Mucosa of rectum (tissue), 2 donors: ENCODE results near the gene ROR2.

Experiments used
- H3K27ac ChIP-seq, 2 donors: one replicate each; pipeline ENCODE4 v1.7.0; 2013; ENCODE audit warnings: inconsistent platforms in 2 of 2, low read depth in 2 of 2, low read length in 2 of 2
- H3K27me3 ChIP-seq, 2 donors: one replicate each; pipeline ENCODE4 v1.7.0; 2013; ENCODE audit warnings: low read length in 2 of 2; ENCODE audit not compliant: control insufficient read depth in 2 of 2, insufficient read depth in 2 of 2
- H3K36me3 ChIP-seq, 2 donors: one replicate each; pipeline ENCODE4 v1.7.0; 2013; ENCODE audit warnings: low read length in 2 of 2; ENCODE audit not compliant: control insufficient read depth in 2 of 2, insufficient read depth in 2 of 2
- H3K4me1 ChIP-seq, 2 donors: one replicate each; pipeline ENCODE4 v1.7.0; 2013; ENCODE audit warnings: low read length in 2 of 2, mild to moderate bottlenecking in 1 of 2; ENCODE audit not compliant: control insufficient read depth in 2 of 2, insufficient read depth in 2 of 2
- H3K4me3 ChIP-seq, 2 donors: one replicate each; pipeline ENCODE4 v1.7.0; 2013; ENCODE audit warnings: low read length in 2 of 2
- H3K9ac ChIP-seq, 2 donors: one replicate each; pipeline ENCODE4 v1.7.0; 2013; ENCODE audit warnings: low read length in 2 of 2, low read depth in 1 of 2, mild to moderate bottlenecking in 1 of 2
- H3K9me3 ChIP-seq, 2 donors: one replicate each; pipeline ENCODE4 v1.7.0; 2013; ENCODE audit warnings: low read length in 2 of 2; ENCODE audit not compliant: control insufficient read depth in 2 of 2
- donor health status: healthy.
- donor health status: Normal muscosa, but diverticular disease.

Gene ROR2

GRCh38 chr9:91658513-91659105 is 291.4 kb downstream of the ROR2 start:
- Histone ChIP-seq H3K36me3 (no peaks in the 10 kb centered on the region), H3K9ac (no peak overlapping the region), H3K4me1 (no peaks in the 10 kb centered on the region), H3K27me3 (peaks cover 0 to 2% of the 10 kb centered on the region in 2 donors), H3K9me3 (no peaks in the 10 kb centered on the region), H3K4me3 (no peak overlapping the region), H3K27ac (no peak overlapping the region)

- Histone ChIP-seq H3K27me3 (no peaks in the 10 kb centered on the region), H3K4me1 (no peaks in the 10 kb centered on the region), H3K36me3 (no peaks in the 10 kb centered on the region), H3K4me3 (no peak overlapping the region), H3K27ac (no peak overlapping the region), H3K9ac (no peak overlapping the region), H3K9me3 (no peaks in the 10 kb centered on the region)
These were observed 292.5 kb downstream of the ROR2 start for GRCh38 chr9:91657501-91657900.

DNA sequence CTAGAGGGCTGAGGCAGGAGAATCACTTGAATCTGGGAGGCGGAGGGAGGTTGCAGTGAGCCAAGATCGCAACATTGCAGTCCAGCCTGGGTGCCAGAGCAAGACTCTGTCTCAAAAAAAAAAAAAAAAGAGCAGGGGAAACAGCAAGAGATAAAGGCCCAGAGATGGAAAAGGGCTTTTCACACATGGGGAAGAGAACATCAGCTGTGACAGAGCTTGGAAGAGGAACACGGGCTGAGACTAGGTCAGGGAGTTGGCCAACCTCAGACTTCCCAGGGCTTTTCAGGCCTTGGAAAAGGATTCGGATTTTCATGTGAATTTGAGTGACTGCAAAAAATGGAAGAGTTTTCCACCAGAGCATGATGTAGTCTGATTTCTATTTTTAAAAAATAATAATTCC is 294.4 kb downstream of the ROR2 start:
- no peaks in the 10 kb centered on the region for H3K4me1 ChIP-seq
- no peak overlapping the region for H3K4me3 ChIP-seq
- no peak overlapping the region for H3K9ac ChIP-seq
- H3K36me3 ChIP-seq: no peaks in the 10 kb centered on the region
- no peaks in the 10 kb centered on the region for H3K9me3 ChIP-seq
- H3K27me3 ChIP-seq: no peaks in the 10 kb centered on the region
- H3K27ac ChIP-seq: no peak overlapping the region

GRCh38 chr9:91655215-91655614 is 294.8 kb downstream of the ROR2 start:
- Histone ChIP-seq H3K4me1 (no peaks in the 10 kb centered on the region), H3K4me3 (no peak overlapping the region), H3K9ac (no peak overlapping the region), H3K27me3 (no peaks in the 10 kb centered on the region), H3K36me3 (no peaks in the 10 kb centered on the region), H3K9me3 (no peaks in the 10 kb centered on the region), H3K27ac (no peak overlapping the region)

DNA sequence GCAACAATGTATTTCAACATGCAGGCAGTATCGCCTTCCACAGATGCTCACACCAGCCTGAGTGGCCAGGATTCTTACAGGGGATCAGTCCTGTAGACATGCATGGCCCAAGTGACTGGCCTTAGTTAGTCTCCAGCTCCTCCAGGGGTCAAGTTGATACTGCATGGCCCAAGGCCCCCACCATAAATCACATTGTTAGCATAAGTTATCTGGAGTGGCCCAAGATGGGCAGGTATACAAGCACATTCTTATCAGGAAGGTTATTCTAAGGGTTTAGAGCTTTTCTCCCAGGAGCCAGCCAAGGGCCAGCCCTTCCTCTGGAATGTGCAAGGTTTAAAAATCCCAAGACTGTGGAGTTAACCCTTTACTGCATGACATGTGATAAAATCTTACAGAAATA is 295.5 kb downstream of the ROR2 start:
- no peaks in the 10 kb centered on the region for H3K27me3 ChIP-seq
- H3K9ac ChIP-seq: no peak overlapping the region
- H3K4me3 ChIP-seq: no peak overlapping the region
- H3K9me3 ChIP-seq: no peaks in the 10 kb centered on the region
- no peak overlapping the region for H3K27ac ChIP-seq
- no peaks in the 10 kb centered on the region for H3K4me1 ChIP-seq
- no peaks in the 10 kb centered on the region for H3K36me3 ChIP-seq

DNA sequence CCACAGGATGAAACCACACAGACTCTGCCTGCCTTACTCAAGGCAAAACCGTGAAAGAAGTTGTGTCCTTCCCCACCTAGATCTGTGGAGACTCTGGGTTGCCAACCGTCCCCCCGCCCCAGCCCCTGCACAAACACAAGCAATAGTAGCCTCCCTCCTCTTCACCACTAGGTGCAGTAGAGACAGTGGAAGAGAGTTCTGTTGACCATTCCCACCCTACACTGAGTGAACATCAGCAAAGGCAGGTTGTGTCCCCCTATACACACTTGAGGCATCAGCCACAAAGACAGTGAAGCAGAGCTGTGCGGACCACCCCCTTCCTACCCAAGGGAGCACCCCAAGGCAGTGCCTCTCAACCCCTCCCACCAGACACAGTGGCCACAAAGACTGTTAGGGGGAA is 302.7 kb downstream of the ROR2 start:
- Histone ChIP-seq H3K9ac (no peak overlapping the region), H3K27ac (no peak overlapping the region), H3K9me3 (no peaks in the 10 kb centered on the region), H3K4me1 (no peaks in the 10 kb centered on the region), H3K4me3 (no peak overlapping the region), H3K36me3 (no peaks in the 10 kb centered on the region), H3K27me3 (no peaks in the 10 kb centered on the region)

DNA sequence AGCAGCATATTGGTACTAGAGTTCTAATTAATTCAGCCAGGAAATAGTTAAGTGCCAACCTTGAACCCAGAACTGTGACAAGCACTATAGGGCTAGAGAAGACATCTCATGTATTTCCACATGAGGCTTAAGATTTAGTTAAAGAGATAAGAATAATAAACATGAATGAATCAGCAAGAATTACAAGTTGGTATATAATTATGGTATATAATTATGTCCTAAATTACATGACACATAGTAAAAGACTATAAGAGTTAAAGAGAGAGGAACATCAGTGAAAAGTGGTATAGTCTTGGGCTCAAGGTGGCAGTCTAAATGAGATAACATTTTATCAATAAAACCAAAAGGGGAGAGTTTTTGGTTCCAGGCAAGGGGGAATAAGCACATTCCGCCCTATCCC is 303.3 kb downstream of the ROR2 start:
- no peaks in the 10 kb centered on the region for H3K4me1 ChIP-seq
- H3K36me3 ChIP-seq: no peaks in the 10 kb centered on the region
- no peak overlapping the region for H3K9ac ChIP-seq
- no peak overlapping the region for H3K27ac ChIP-seq
- H3K9me3 ChIP-seq: no peaks in the 10 kb centered on the region
- no peak overlapping the region for H3K4me3 ChIP-seq
- H3K27me3 ChIP-seq: no peaks in the 10 kb centered on the region

DNA sequence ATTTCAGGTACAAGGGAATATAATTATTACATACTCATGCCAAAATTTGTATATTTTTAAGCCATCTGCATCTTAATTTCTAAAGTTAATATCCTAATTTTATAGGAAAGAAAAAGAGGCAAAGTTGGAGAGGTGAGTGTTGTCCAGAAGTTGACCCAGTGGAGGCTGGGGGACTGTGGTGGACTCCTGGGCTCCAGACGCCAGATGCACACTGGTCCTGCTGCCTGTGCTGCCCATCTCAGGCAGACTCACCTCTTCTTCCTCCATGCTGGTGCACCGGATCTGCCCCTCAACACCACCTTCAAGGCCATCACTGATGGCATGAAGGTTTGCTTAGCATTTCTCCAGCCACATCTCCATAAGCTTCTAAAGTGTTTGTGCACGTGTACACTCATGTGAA is 305.6 kb downstream of the ROR2 start:
- Histone ChIP-seq H3K4me3 (no peak overlapping the region), H3K36me3 (no peaks in the 10 kb centered on the region), H3K27ac (no peak overlapping the region), H3K27me3 (no peaks in the 10 kb centered on the region), H3K4me1 (no peaks in the 10 kb centered on the region), H3K9ac (no peak overlapping the region), H3K9me3 (no peaks in the 10 kb centered on the region)

- no peak overlapping the region for H3K27ac ChIP-seq
- no peaks in the 10 kb centered on the region for H3K9me3 ChIP-seq
- H3K4me1 ChIP-seq: no peaks in the 10 kb centered on the region
- no peak overlapping the region for H3K4me3 ChIP-seq
- H3K36me3 ChIP-seq: no peaks in the 10 kb centered on the region
- no peaks in the 10 kb centered on the region for H3K27me3 ChIP-seq
- no peak overlapping the region for H3K9ac ChIP-seq
These were observed 306.4 kb downstream of the ROR2 start for GRCh38 chr9:91643481-91644077.

DNA sequence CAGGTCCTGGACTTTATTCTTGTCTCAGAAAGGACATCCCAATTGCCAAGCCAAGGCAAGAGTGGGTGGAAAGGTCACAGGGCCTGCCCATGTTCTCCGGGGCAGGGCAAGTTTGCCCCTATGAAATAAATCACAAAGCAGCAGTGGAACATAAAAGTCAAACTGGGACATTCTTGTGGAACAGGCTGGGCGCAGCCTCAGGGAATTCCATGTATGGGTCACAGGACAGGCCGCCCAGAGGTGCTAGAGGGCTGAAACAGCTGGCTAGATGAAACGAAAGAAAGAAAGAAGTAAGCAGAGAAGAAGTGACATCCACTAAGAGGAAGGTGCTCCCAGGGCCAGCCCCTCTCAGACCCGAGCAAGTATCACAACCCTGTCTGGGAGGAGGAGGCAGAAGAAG is 307.3 kb downstream of the ROR2 start:
- H3K36me3 ChIP-seq: no peaks in the 10 kb centered on the region
- no peak overlapping the region for H3K27ac ChIP-seq
- no peaks in the 10 kb centered on the region for H3K9me3 ChIP-seq
- H3K4me1 ChIP-seq: no peaks in the 10 kb centered on the region
- H3K27me3 ChIP-seq: no peaks in the 10 kb centered on the region
- H3K9ac ChIP-seq: no peak overlapping the region
- H3K4me3 ChIP-seq: no peak overlapping the region
